Mucosa of stomach (tissue), 1 donor: Measurements from ENCODE around the gene RBFOX2.

Experiments used
- H3K27me3 ChIP-seq: one replicate; pipeline ENCODE4 v1.7.0; 2013; ENCODE audit warnings: mild to moderate bottlenecking, low read length; ENCODE audit not compliant: control insufficient read depth, insufficient read depth
- H3K36me3 ChIP-seq: one replicate; pipeline ENCODE4 v1.7.0; 2013; ENCODE audit warnings: low read length; ENCODE audit not compliant: control insufficient read depth, insufficient read depth
- H3K4me1 ChIP-seq: one replicate; pipeline ENCODE4 v1.7.0; 2013; ENCODE audit warnings: mild to moderate bottlenecking, low read length; ENCODE audit not compliant: control insufficient read depth, insufficient read depth
- H3K4me3 ChIP-seq: one replicate; pipeline ENCODE4 v1.7.0; 2013; ENCODE audit warnings: low read length
- H3K9ac ChIP-seq: one replicate; pipeline ENCODE4 v1.7.0; 2013; ENCODE audit warnings: mild to moderate bottlenecking, low read length, moderate library complexity
- H3K9me3 ChIP-seq: one replicate; pipeline ENCODE4 v1.7.0; 2013; ENCODE audit warnings: mild to moderate bottlenecking, low read length, moderate library complexity; ENCODE audit not compliant: control insufficient read depth
- donor health status: Pancreatic carcinoma.

Gene RBFOX2

GRCh38 chr22:35761037-35761436 is 267.6 kb downstream of the RBFOX2 start:
- Histone ChIP-seq H3K4me1 (no peaks in the 10 kb centered on the region), H3K9me3 (no peaks in the 10 kb centered on the region), H3K4me3 (no peak overlapping the region), H3K27me3 (no peaks in the 10 kb centered on the region), H3K9ac (no peak overlapping the region), H3K36me3 (no peaks in the 10 kb centered on the region)

- Histone ChIP-seq H3K36me3 (no peaks in the 10 kb centered on the region), H3K9ac (no peak overlapping the region), H3K4me3 (no peak overlapping the region), H3K4me1 (no peaks in the 10 kb centered on the region), H3K27me3 (no peaks in the 10 kb centered on the region), H3K9me3 (no peaks in the 10 kb centered on the region)
These were observed 270.2 kb downstream of the RBFOX2 start for GRCh38 chr22:35758394-35758793.

DNA sequence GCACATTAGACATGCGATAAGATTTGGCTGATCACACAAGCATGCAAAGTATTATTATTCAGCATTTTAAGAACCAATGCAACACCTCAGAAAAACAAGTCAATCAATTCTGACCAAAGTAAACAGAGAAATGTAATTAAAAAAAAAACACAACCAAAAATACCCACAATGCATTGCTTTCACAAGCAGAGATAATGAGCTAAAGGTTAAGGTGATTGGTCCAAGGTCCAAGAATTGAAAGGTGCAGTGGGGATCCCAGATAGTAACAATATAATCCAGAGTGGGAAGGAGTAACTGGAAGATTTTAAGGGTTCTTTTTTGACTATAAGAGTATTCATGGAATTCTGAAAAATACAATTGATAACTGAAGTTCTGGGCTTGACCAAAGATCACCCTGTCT is 271.9 kb downstream of the RBFOX2 start:
- Histone ChIP-seq H3K36me3 (no peaks in the 10 kb centered on the region), H3K9ac (no peak overlapping the region), H3K27me3 (no peaks in the 10 kb centered on the region), H3K9me3 (no peaks in the 10 kb centered on the region), H3K4me3 (no peak overlapping the region), H3K4me1 (no peaks in the 10 kb centered on the region)

GRCh38 chr22:35754761-35755160 is 273.9 kb downstream of the RBFOX2 start:
- H3K36me3 ChIP-seq: no peaks in the 10 kb centered on the region
- no peak overlapping the region for H3K4me3 ChIP-seq
- no peaks in the 10 kb centered on the region for H3K27me3 ChIP-seq
- H3K9me3 ChIP-seq: no peaks in the 10 kb centered on the region
- H3K9ac ChIP-seq: no peak overlapping the region
- H3K4me1 ChIP-seq: no peaks in the 10 kb centered on the region

DNA sequence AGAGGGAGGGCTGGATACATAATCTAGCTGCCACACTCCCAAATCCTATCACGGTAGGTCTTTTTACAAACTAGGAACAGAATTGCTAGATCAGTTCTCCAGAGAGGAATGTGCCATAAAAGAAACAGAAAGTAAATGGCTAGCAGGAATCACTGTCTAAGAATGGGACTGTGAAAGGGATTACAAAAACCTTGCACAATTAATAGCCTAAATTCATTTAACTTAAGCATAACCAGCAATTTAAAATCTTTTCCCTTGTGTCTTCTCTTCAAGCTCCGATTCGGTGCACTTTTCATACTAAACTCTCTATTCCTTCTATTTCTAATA is 275.8 kb downstream of the RBFOX2 start:
- H3K4me1 ChIP-seq: no peaks in the 10 kb centered on the region
- H3K9me3 ChIP-seq: no peaks in the 10 kb centered on the region
- no peak overlapping the region for H3K9ac ChIP-seq
- no peaks in the 10 kb centered on the region for H3K27me3 ChIP-seq
- H3K4me3 ChIP-seq: no peak overlapping the region
- no peaks in the 10 kb centered on the region for H3K36me3 ChIP-seq

DNA sequence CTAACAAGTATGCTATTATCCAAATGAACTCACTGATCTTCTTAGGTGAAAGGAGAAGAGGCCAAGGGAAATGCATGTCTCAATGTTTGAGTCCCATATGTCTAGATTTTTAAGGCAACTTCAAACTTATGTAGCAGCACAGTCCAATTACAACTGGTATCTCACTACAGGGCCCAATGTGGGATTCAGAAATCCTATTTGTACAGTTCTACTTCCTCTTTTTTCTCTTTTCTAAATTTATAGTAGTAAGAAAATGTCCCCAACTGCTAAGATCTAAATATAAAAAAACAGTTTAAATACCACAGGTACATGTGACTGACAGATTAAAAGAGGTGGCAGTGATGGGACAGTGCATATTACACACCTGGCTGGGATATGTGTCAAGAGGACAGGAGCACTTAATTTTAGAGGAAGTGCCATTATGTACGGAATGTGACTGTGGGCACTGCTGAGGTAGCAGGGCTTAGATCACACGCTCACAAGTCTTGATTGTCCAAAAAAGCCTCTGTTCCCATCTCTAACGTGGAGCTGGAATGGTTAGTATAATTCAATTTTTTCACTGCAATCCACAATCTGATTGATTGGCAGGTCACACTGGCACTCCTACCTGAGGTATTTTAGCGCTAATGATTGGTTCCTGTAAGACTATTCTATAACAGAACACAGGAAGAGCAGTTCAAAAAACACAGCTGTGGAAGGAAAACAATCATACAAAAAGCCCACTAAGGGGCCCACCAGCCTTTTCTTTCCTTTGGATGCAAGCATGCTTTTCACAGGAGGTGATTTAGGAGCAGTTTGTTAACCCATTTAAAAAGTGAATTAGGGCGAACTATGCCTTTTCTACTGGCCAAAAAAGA is 276.4 kb downstream of the RBFOX2 start:
- no peaks in the 10 kb centered on the region for H3K9me3 ChIP-seq
- no peak overlapping the region for H3K4me3 ChIP-seq
- peaks cover 3% of the 10 kb centered on the region for H3K4me1 ChIP-seq
- no peak overlapping the region for H3K9ac ChIP-seq
- no peaks in the 10 kb centered on the region for H3K36me3 ChIP-seq
- no peaks in the 10 kb centered on the region for H3K27me3 ChIP-seq

DNA sequence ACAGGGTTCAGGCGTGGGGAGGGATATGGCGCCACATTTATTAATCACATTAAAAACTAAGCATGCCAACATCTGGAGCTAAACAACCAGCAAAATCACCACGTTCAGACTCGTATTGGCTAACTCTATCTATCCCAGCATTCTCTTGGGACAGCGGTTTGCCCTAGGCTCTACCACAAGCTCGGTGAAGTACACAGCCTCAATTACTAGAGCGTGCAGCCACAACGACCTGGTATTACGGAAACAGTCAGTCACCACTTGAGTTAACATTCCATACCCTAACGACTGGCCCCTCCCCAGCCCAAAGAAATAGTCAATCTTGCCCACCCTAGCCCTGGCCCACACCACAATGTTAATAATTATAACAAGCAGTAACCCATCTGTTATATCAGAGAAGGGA is 278.8 kb downstream of the RBFOX2 start:
- Histone ChIP-seq H3K9me3 (no peaks in the 10 kb centered on the region), H3K4me3 (no peak overlapping the region), H3K9ac (no peak overlapping the region), H3K36me3 (peaks cover 4% of the 10 kb centered on the region), H3K27me3 (no peaks in the 10 kb centered on the region), H3K4me1 (peaks cover 3% of the 10 kb centered on the region)

- Histone ChIP-seq H3K4me1 (peaks cover 3% of the 10 kb centered on the region), H3K36me3 (peaks cover 4% of the 10 kb centered on the region), H3K9ac (no peak overlapping the region), H3K27me3 (no peaks in the 10 kb centered on the region), H3K4me3 (no peak overlapping the region), H3K9me3 (no peaks in the 10 kb centered on the region)
These were observed 281.5 kb downstream of the RBFOX2 start for GRCh38 chr22:35746946-35747703.

DNA sequence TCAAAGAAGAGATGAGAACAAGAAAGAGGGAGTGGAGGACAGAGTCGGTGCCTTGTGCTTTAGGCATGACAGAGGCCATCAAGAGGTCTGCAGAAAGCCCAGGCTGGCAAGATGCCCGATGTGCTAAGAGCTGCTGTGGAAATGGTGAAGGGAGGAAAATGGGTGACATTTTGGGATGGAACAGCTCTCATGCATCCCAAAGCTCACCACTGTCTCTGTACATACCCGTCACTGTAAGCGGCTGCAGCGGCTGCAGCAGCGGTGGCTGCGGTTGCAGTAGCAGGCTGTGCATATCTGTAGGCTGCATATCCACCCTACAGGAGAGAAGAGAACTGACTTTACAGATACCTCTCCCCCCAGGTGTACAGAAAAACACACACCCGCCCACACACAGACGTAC is 282.4 kb downstream of the RBFOX2 start:
- peaks cover 4% of the 10 kb centered on the region for H3K36me3 ChIP-seq
- H3K4me1 ChIP-seq: peaks cover 3% of the 10 kb centered on the region
- H3K9me3 ChIP-seq: no peaks in the 10 kb centered on the region
- H3K4me3 ChIP-seq: no peak overlapping the region
- H3K27me3 ChIP-seq: no peaks in the 10 kb centered on the region
- H3K9ac ChIP-seq: no peak overlapping the region

DNA sequence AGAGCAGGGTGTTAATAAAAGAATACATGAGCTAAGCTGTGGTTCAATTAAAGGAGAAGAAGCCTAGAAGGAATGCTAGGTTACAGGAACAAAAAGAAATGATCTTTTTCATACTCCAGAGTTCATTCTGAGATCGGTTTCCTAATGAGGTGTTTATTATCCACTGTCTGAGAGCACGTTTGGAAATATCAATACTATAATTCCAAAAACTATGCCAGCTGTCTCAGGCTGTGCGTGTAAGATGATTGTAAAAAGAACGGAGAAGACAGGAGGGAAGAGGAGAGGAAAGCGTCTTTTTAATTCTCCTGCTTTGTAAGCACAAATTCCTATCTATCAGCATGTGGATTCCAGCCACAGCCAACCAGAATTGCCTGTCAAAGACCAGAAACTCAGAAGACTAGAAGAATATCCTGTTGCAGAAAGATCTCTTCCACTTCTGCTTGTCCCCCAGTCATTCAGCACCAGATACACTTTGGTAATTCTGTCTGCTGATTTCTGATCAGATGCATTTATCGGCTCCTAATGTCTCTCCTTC is 285.2 kb downstream of the RBFOX2 start:
- H3K9ac ChIP-seq: no peak overlapping the region
- no peak overlapping the region for H3K4me3 ChIP-seq
- H3K27me3 ChIP-seq: no peaks in the 10 kb centered on the region
- no peaks in the 10 kb centered on the region for H3K9me3 ChIP-seq
- peaks cover 3% of the 10 kb centered on the region for H3K4me1 ChIP-seq
- peaks cover 4% of the 10 kb centered on the region for H3K36me3 ChIP-seq

- Histone ChIP-seq H3K9me3 (no peaks in the 10 kb centered on the region), H3K9ac (no peak overlapping the region), H3K4me3 (no peak overlapping the region), H3K4me1 (peaks cover under 1% of the 10 kb centered on the region), H3K36me3 (peaks cover 4% of the 10 kb centered on the region), H3K27me3 (no peaks in the 10 kb centered on the region)
These were observed 286.1 kb downstream of the RBFOX2 start for GRCh38 chr22:35742342-35743100.

DNA sequence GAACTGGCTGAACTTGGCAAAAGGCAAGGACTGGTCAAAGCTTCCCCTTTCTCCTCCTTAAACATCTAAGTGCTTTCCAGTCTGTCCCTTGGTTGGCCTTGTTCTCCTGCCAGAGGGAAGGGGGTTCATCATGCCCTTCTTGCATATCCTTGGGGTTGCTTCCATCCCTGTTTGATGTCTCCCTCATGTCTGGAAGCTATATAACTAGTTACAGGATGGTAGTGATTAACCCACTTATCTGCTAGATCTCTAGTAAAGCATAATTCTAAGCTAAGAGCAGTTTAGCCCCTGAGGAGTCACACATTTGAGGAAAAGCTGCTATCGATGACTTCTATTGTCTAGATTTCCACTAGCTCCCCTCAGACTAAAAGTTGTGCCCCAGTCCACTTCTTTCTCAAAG is 288.0 kb downstream of the RBFOX2 start:
- H3K4me1 ChIP-seq: no peaks in the 10 kb centered on the region

More for the DNA sequence above, 288.0 kb downstream of the RBFOX2 start:
- Histone ChIP-seq H3K9me3 (no peaks in the 10 kb centered on the region), H3K27me3 (no peaks in the 10 kb centered on the region), H3K36me3 (peaks cover 3% of the 10 kb centered on the region), H3K9ac (no peak overlapping the region), H3K4me3 (no peak overlapping the region)
